Measurements from ENCODE around the gene ADSS1.

- TF ChIP-seq CTCF (IDR thresholded peaks at IDR 0.05 in 2 of 3, conservative IDR thresholded peaks at IDR 0.05 in 1 of 3; ENCODE audit: borderline replicate concordance in 1 of 3, insufficient read depth in 1 of 3, low read depth in 2 of 3, low read length in 2 of 3) (no peak), CEBPB (IDR thresholded peaks at IDR 0.05; ENCODE audit: low read depth) (no peak), RAD21 (IDR thresholded peaks at IDR 0.05; ENCODE audit: low read depth) (no peak), POLR2A (IDR thresholded peaks at IDR 0.05; ENCODE audit: borderline replicate concordance, extremely low read depth, insufficient read depth, insufficient read length) (no peak), ZBTB33 (IDR thresholded peaks at IDR 0.05; ENCODE audit: extremely low read depth, insufficient replicate concordance, low read length) (no peak), EZH2 (IDR thresholded peaks at IDR 0.05) (no peak)
Observed at GRCh38 chr14:104676694-104677511, 47.1 kb upstream of the ADSS1 start.
